NCI-H1694 treated with DMSO at 0.1 percent for 48 hours (cell line): ENCODE results near the gene FOLH1.
"Not testable (repeated sequence)": the region's sequence is repeated elsewhere in the genome, so short reads cannot be mapped to it uniquely, and the experiment has no call there.

Experiments used
- DNase-seq: peaks from one replicate; lab custom pipeline; 2025; lab: John Stamatoyannopoulos, UW

Gene FOLH1

GRCh38 chr11:49208006-49208721 lies at the start of gene FOLH1:
TSS of gene FOLH1 (minus strand) at chr11:49208602. CDS start at chr11:49208409, 193 bp downstream.
- no peak for DNase-seq

GRCh38 chr11:49255148-49255547 lies 46.7 kb upstream of the FOLH1 start:
- not testable (repeated sequence) for DNase-seq

GRCh38 chr11:49251212-49251611 lies 42.8 kb upstream of the FOLH1 start:
- not testable (repeated sequence) for DNase-seq

GRCh38 chr11:49250398-49251115 lies 42.2 kb upstream of the FOLH1 start:
- not testable (repeated sequence) for DNase-seq

GRCh38 chr11:49249363-49249762 lies 41.0 kb upstream of the FOLH1 start:
- not testable (repeated sequence) for DNase-seq

- DNase-seq, result not testable (repeated sequence)
These were observed 25.3 kb upstream of the FOLH1 start for GRCh38 chr11:49233685-49234084.

- not testable (repeated sequence) for DNase-seq
These were observed 24.6 kb upstream of the FOLH1 start for GRCh38 chr11:49233019-49233418.

GRCh38 chr11:49231725-49232124 lies 23.3 kb upstream of the FOLH1 start:
- not testable (repeated sequence) for DNase-seq

- DNase-seq, result not testable (repeated sequence)
These were observed 22.1 kb upstream of the FOLH1 start for GRCh38 chr11:49230534-49230933.

GRCh38 chr11:49230001-49230400 lies 21.6 kb upstream of the FOLH1 start:
- not testable (repeated sequence) for DNase-seq

GRCh38 chr11:49229136-49229535 lies 20.7 kb upstream of the FOLH1 start:
- not testable (repeated sequence) for DNase-seq

- not testable (repeated sequence) for DNase-seq
These were observed 16.9 kb upstream of the FOLH1 start for GRCh38 chr11:49225255-49225785.

- no peak for DNase-seq
These were observed 12.7 kb upstream of the FOLH1 start for GRCh38 chr11:49221112-49221511.

- no peak for DNase-seq
These were observed 4.7 kb upstream of the FOLH1 start for GRCh38 chr11:49213026-49213560.

GRCh38 chr11:49206999-49207398 lies 1.4 kb downstream of the FOLH1 start:
- DNase-seq, result not testable (repeated sequence)

GRCh38 chr11:49202287-49202976 lies 6.0 kb downstream of the FOLH1 start:
- no peak for DNase-seq

- not testable (repeated sequence) for DNase-seq
These were observed 11.6 kb downstream of the FOLH1 start for GRCh38 chr11:49196775-49197174.

GRCh38 chr11:49196002-49196401 lies 12.4 kb downstream of the FOLH1 start:
- DNase-seq, result not testable (repeated sequence)

- DNase-seq, result not testable (repeated sequence)
These were observed 18.1 kb downstream of the FOLH1 start for GRCh38 chr11:49190287-49190686.

GRCh38 chr11:49186225-49186624 lies 22.2 kb downstream of the FOLH1 start:
- not testable (repeated sequence) for DNase-seq

- not testable (repeated sequence) for DNase-seq
These were observed 22.8 kb downstream of the FOLH1 start for GRCh38 chr11:49185597-49185996.

- DNase-seq, result not testable (repeated sequence)
These were observed 23.6 kb downstream of the FOLH1 start for GRCh38 chr11:49184756-49185155.
